ENCODE results near the gene RASSF1.

- TF ChIP-seq CTCF (conservative IDR thresholded peaks at IDR 0.05) (no peak), ZFX (IDR thresholded peaks at IDR 0.05) (no peak)
These were observed 34.8 kb upstream of the RASSF1 start for GRCh38 chr3:50375258-50375931.
